ENCODE results near the gene TMED9.
A peak's percentile ranks its signal among the peaks of the same experiment; 100 is the strongest.

DNA sequence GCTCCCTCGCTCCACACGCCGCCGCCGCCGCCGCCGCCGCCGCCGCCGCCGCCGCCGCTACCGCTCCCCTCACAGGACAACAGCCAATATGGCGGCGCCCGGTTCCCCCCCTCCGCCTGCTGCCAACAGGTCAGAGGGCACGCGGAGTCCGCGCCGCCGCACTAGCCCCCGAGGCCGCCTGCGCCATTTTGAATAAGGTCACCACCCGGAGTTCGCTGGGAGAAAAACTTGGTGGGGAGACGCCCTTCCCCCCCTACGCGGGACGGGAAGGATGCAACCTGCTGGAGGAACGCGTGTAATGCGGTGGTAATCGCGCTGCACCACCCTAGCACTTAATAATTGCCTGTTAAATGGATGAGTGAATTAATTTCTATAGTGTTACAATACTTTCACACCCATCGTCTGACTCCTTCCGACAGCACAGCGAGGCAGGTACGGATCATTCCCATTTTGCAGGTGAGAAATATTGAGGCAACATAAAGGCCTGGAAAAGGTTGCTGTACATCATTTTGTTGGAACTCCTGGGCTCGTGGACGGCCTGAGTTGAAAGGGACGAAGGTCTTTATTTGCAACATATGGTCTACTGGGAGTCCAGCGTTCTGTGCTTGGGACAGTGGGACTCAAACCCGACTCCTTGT lies 37.4 kb upstream of the TMED9 start, which contains the start of gene FAM193B:
- TF ChIP-seq, protein P1, sequence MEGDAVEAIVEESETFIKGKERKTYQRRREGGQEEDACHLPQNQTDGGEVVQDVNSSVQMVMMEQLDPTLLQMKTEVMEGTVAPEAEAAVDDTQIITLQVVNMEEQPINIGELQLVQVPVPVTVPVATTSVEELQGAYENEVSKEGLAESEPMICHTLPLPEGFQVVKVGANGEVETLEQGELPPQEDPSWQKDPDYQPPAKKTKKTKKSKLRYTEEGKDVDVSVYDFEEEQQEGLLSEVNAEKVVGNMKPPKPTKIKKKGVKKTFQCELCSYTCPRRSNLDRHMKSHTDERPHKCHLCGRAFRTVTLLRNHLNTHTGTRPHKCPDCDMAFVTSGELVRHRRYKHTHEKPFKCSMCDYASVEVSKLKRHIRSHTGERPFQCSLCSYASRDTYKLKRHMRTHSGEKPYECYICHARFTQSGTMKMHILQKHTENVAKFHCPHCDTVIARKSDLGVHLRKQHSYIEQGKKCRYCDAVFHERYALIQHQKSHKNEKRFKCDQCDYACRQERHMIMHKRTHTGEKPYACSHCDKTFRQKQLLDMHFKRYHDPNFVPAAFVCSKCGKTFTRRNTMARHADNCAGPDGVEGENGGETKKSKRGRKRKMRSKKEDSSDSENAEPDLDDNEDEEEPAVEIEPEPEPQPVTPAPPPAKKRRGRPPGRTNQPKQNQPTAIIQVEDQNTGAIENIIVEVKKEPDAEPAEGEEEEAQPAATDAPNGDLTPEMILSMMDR (conservative IDR thresholded peaks at IDR 0.05), result peak; percentile 43
- no peak for TF ChIP-seq ZFX (IDR thresholded peaks at IDR 0.05)
